GM23248 (cell line): ENCODE results near the gene TPCN2. TPM values are rescaled to one million over a fixed set of nuclear protein-coding genes. Genes with fewer than 3 reads are reported as not detected.

ENCODE experiments used
- DNase-seq: peaks from one replicate; pipeline ENCODE4 v3.0.0-alpha.2; 2015
- H2AFZ ChIP-seq: fragments of 200-600 bp; sonication (generic); 2 replicates; pipeline ENCODE4 v1.6.1; 2016; ENCODE audit warnings: antibody characterized with exemption
- H3F3A ChIP-seq: fragments of 200-600 bp; sonication (generic); 2 replicates; pipeline ENCODE4 v1.6.1; 2016; ENCODE audit warnings: mild to moderate bottlenecking, antibody characterized with exemption, mixed run types; ENCODE audit not compliant: insufficient read depth
- H3K27ac ChIP-seq: fragments of 200-600 bp; sonication (generic); 2 replicates; pipeline ENCODE4 v1.5.1; 2016; ENCODE audit warnings: mild to moderate bottlenecking
- H3K27me3 ChIP-seq: fragments of 200-600 bp; sonication (generic); replicated peaks from 2 replicates; pipeline ENCODE4 v1.6.1; 2016; ENCODE audit warnings: mild to moderate bottlenecking; ENCODE audit not compliant: insufficient read depth
- H3K36me3 ChIP-seq: fragments of 200-600 bp; sonication (generic); 2 replicates; pipeline ENCODE4 v1.6.1; 2016; ENCODE audit warnings: low read depth, mild to moderate bottlenecking
- H3K4me1 ChIP-seq: fragments of 200-600 bp; sonication (generic); 2 replicates; pipeline ENCODE4 v1.6.1; 2016; ENCODE audit warnings: mild to moderate bottlenecking; ENCODE audit not compliant: insufficient read depth
- H3K4me2 ChIP-seq: fragments of 200-600 bp; sonication (generic); one replicate; pipeline ENCODE4 v1.6.1; 2016; ENCODE audit warnings: mild to moderate bottlenecking; ENCODE audit not compliant: unreplicated experiment
- H3K4me3 ChIP-seq: fragments of 200-600 bp; sonication (generic); 2 replicates; pipeline ENCODE4 v1.5.1; 2016; ENCODE audit warnings: mild to moderate bottlenecking
- H3K79me2 ChIP-seq: fragments of 200-600 bp; sonication (generic); 2 replicates; pipeline ENCODE4 v1.6.1; 2016; ENCODE audit warnings: mild to moderate bottlenecking; ENCODE audit not compliant: insufficient read depth
- H3K9ac ChIP-seq: fragments of 200-600 bp; sonication (generic); 2 replicates; pipeline ENCODE4 v1.6.1; 2016; ENCODE audit warnings: mild to moderate bottlenecking
- H3K9me2 ChIP-seq: fragments of 200-600 bp; sonication (generic); 2 replicates; pipeline ENCODE4 v1.6.1; 2016; ENCODE audit warnings: mixed run types, mild to moderate bottlenecking, moderate library complexity; ENCODE audit not compliant: insufficient read depth
- H3K9me3 ChIP-seq: fragments of 200-600 bp; sonication (generic); one replicate; pipeline ENCODE4 v1.6.1; 2017; ENCODE audit warnings: low read depth
- H4K20me1 ChIP-seq: fragments of 200-600 bp; sonication (generic); 2 replicates; pipeline ENCODE4 v1.6.0; 2016; ENCODE audit not compliant: insufficient read depth
- EZH2 ChIP-seq: fragments of 200-600 bp; sonication (generic); IDR thresholded peaks from 2 replicates; pipeline ENCODE4 v1.6.1; 2018; ENCODE audit warnings: antibody characterized with exemption, mild to moderate bottlenecking; ENCODE audit not compliant: insufficient read depth, poor library complexity, severe bottlenecking
- EZH2phosphoT487 ChIP-seq: fragments of 200-600 bp; sonication (generic); IDR thresholded peaks from 2 replicates; pipeline ENCODE4 v1.6.1; 2018; ENCODE audit warnings: antibody characterized with exemption, moderate library complexity, mild to moderate bottlenecking, low read depth; ENCODE audit not compliant: insufficient read depth
- WGBS, 2 experiments: methylation state at CpG; one replicate each; pipeline ENCODE4 v1.1.6; 2015 to 2017; ENCODE audit warnings: low lambda C conversion rate in 2 of 2, low coverage in 1 of 2; ENCODE audit errors: missing lambda C conversion rate in 2 of 2; 5-methylcytosine and 5-hydroxymethylcytosine counted together
- in situ Hi-C: fragments of 300-500 bp; cut with MboI; formaldehyde crosslinking; loops from 2 replicates; pipeline ENCODE4 v1.15.0; 2020
- polyA plus RNA-seq: library from polyadenylated mRNA; unstranded; fragments of >200 nt; fragmentation: Nextera tagmentation; extraction: Ambion mirVana; gene quantifications from 2 replicates; pipeline ENCODE4 v1.2.1, GENCODE V29; 2016
- total RNA-seq: library from RNA; depleted of rRNA; stranded (reverse); fragments of >200 nt; shearing (Covaris generic); gene quantifications from 2 replicates; pipeline ENCODE4 v1.2.3, GENCODE V29; 2014

Gene TPCN2
- total and polyA plus RNA-seq, 2 experiments from 2014 or later: 7.1 to 8.5 TPM

- 85 to 87% methylated on average over 22 of the region's 22 CpGs for WGBS, 2 experiments
- Histone ChIP-seq H3K4me2 (no peak overlapping the region), H3K27me3 (no peaks in the 10 kb centered on the region)
Observed at GRCh38 chr11:69034123-69034867, 14.4 kb upstream of the TPCN2 start.

GRCh38 chr11:69035150-69035945 is 13.4 kb upstream of the TPCN2 start:
- H3K27me3 ChIP-seq: no peaks in the 10 kb centered on the region
- H3K27ac ChIP-seq: no peak overlapping the region
- H3K4me2 ChIP-seq: no peak overlapping the region
- no peaks in the 10 kb centered on the region for H3K9me3 ChIP-seq
- H3F3A ChIP-seq: no peaks in the 10 kb centered on the region
- H3K9me2 ChIP-seq: no peaks in the 10 kb centered on the region
- no peaks in the 10 kb centered on the region for H3K79me2 ChIP-seq
- no peaks in the 10 kb centered on the region for H3K4me1 ChIP-seq
- no peaks in the 10 kb centered on the region for H4K20me1 ChIP-seq
- TF ChIP-seq EZH2: no peak
- no peak for TF ChIP-seq EZH2phosphoT487
- H2AFZ ChIP-seq: no peak overlapping the region
- no peaks in the 10 kb centered on the region for H3K36me3 ChIP-seq
- 72 to 81% methylated on average over 17 to 21 of the region's 21 CpGs for WGBS, 2 experiments
- no peak overlapping the region for H3K4me3 ChIP-seq
- no peak overlapping the region for H3K9ac ChIP-seq
- in situ Hi-C loops: no loop called here
- no peak for DNase-seq

More at GRCh38 chr11:69034123-69034867, 14.4 kb upstream of the TPCN2 start:
- in situ Hi-C loops: no loop called here
- no peak for TF ChIP-seq EZH2
- no peak for TF ChIP-seq EZH2phosphoT487
- no peaks in the 10 kb centered on the region for H3F3A ChIP-seq
- H3K79me2 ChIP-seq: no peaks in the 10 kb centered on the region
- H3K9me2 ChIP-seq: no peaks in the 10 kb centered on the region
- no peak overlapping the region for H3K4me3 ChIP-seq
- no peak overlapping the region for H3K27ac ChIP-seq
- H2AFZ ChIP-seq: no peak overlapping the region
- H3K36me3 ChIP-seq: no peaks in the 10 kb centered on the region
- no peaks in the 10 kb centered on the region for H3K4me1 ChIP-seq
- DNase-seq: no peak
- no peaks in the 10 kb centered on the region for H3K9me3 ChIP-seq
- no peaks in the 10 kb centered on the region for H4K20me1 ChIP-seq
- H3K9ac ChIP-seq: no peak overlapping the region

GRCh38 chr11:69035946-69036340 is 12.8 kb upstream of the TPCN2 start:
- no peaks in the 10 kb centered on the region for H3K9me3 ChIP-seq
- H3K4me3 ChIP-seq: no peak overlapping the region
- DNase-seq: no peak
- no peaks in the 10 kb centered on the region for H3K27me3 ChIP-seq
- in situ Hi-C loops: no loop called here
- no peaks in the 10 kb centered on the region for H4K20me1 ChIP-seq
- H3K9me2 ChIP-seq: no peaks in the 10 kb centered on the region
- 0 out of 2 replicates have a peak, but pooled peaks cover 3% of the 10 kb centered on the region for H3F3A ChIP-seq
- peaks cover 6% of the 10 kb centered on the region for H3K4me1 ChIP-seq
- no peaks in the 10 kb centered on the region for H3K36me3 ChIP-seq
- no peak overlapping the region for H3K4me2 ChIP-seq
- no peak overlapping the region for H3K9ac ChIP-seq
- WGBS, 2 experiments: 72 to 76% methylated on average over 11 of the region's 11 CpGs
- H2AFZ ChIP-seq: no peak overlapping the region
- no peaks in the 10 kb centered on the region for H3K79me2 ChIP-seq
- no peak overlapping the region for H3K27ac ChIP-seq
- no peak for TF ChIP-seq EZH2phosphoT487
- TF ChIP-seq EZH2: no peak

GRCh38 chr11:69037074-69037473 is 11.7 kb upstream of the TPCN2 start:
- Histone ChIP-seq H3K9me3 (no peaks in the 10 kb centered on the region), H3K4me2 (no peak overlapping the region), H3K36me3 (no peaks in the 10 kb centered on the region), H3K9ac (no peak overlapping the region), H3K27me3 (no peaks in the 10 kb centered on the region), H3K4me3 (no peak overlapping the region), H3K4me1 (peaks cover 12% of the 10 kb centered on the region), H3F3A (peaks cover 12% of the 10 kb centered on the region; the same call in 1 of the 2 replicates), H3K27ac (no peak overlapping the region), H4K20me1 (no peaks in the 10 kb centered on the region), H3K79me2 (no peaks in the 10 kb centered on the region), H2AFZ (no peak overlapping the region), H3K9me2 (no peaks in the 10 kb centered on the region)
- TF ChIP-seq EZH2phosphoT487: no peak
- no peak for TF ChIP-seq EZH2
- no peak for DNase-seq
- in situ Hi-C loops: no loop called here
- 92 to 93% methylated on average over 18 of the region's 18 CpGs for WGBS, 2 experiments
